GM12878 (cell line): ENCODE data around the gene SMARCA4. TPM values are rescaled to one million over a fixed set of nuclear protein-coding genes. Genes with fewer than 3 reads are reported as not detected.

ENCODE experiments used
- ATAC-seq: fragments of 200-7000 bp; cut with Tn5 transposase; 3 replicates; pipeline ENCODE4 v1.9.1; 2020; ENCODE audit warnings: mild to moderate bottlenecking, moderate library complexity
- BruUV-seq: library from RNA; stranded (reverse); fragments of 400-500 nt; replicated peaks from 2 replicates; lab custom pipeline; 2021; lab: Mats Ljungman, UMichigan
- CTCF ChIA-PET: fragments of 300-600 bp; sonication (Branson Sonifier 250); formaldehyde crosslinking; extraction: SDS; loops from one replicate; lab custom pipeline; 2021; ENCODE audit warnings: inconsistent platforms; lab: Yijun Ruan, JAX
- POLR2A ChIA-PET: fragments of 350-600 bp; formaldehyde crosslinking; extraction: SDS; loops from one replicate; lab custom pipeline; 2021; ENCODE audit warnings: inconsistent platforms; lab: Charles Lee
- RAD21 ChIA-PET: fragments of 300-600 bp; sonication (Branson Sonifier 250); formaldehyde crosslinking; loops from one replicate; lab custom pipeline; 2023; ENCODE audit warnings: antibody characterized with exemption; ENCODE audit not compliant: unreplicated experiment; lab: Charles Lee
- SMC1A ChIA-PET: fragments of 300-600 bp; sonication (Branson Sonifier 250); formaldehyde crosslinking; loops from one replicate; lab custom pipeline; 2023; ENCODE audit not compliant: unreplicated experiment, uncharacterized antibody; lab: Charles Lee
- DNase-seq: peaks from one replicate; pipeline ENCODE4 v3.0.0-alpha.2; 2011; ENCODE audit warnings: low read depth, low spot score
- FAIRE-seq: peaks from 3 replicates; lab custom pipeline; 2011; peaks lifted over from hg19 to GRCh38; lab: Jason Lieb, UNC
- H2AFZ ChIP-seq: 2 replicates; pipeline ENCODE4 v1.6.0; 2011; ENCODE audit warnings: low read depth, low read length, control low read depth; ENCODE audit not compliant: control insufficient read depth
- H3K27ac ChIP-seq: 2 replicates; pipeline ENCODE4 v1.5.1; 2011; ENCODE audit warnings: control low read depth; ENCODE audit not compliant: control insufficient read depth, insufficient read depth
- H3K27me3 ChIP-seq, 2 experiments: replicated peaks in 1 of 2; 2 replicates each; pipeline versions ENCODE4 v1.6.0 to v1.6.1; 2011; ENCODE audit warnings: low read length in 1 of 2; ENCODE audit not compliant: control insufficient read depth in 2 of 2, insufficient read depth in 2 of 2
- H3K36me3 ChIP-seq, 2 experiments: 2 replicates each; pipeline ENCODE4 v1.5.1; 2011; ENCODE audit warnings: low read length in 1 of 2; ENCODE audit not compliant: control insufficient read depth in 2 of 2, insufficient read depth in 2 of 2
- H3K4me1 ChIP-seq: 2 replicates; pipeline ENCODE4 v1.6.1; 2011; ENCODE audit warnings: mild to moderate bottlenecking, low read length, moderate library complexity, mixed read lengths; ENCODE audit not compliant: control insufficient read depth, insufficient read depth
- H3K4me2 ChIP-seq: 2 replicates; pipeline ENCODE4 v1.6.0; 2011; ENCODE audit warnings: control low read depth; ENCODE audit not compliant: control insufficient read depth, insufficient read depth
- H3K4me3 ChIP-seq: fragments of 200-600 bp; sonication (generic); 2 replicates; pipeline ENCODE4 v1.5.1; 2016
- H3K79me2 ChIP-seq: 2 replicates; pipeline ENCODE4 v1.6.0; 2011; ENCODE audit warnings: low read length; ENCODE audit not compliant: control insufficient read depth, insufficient read depth
- H3K9ac ChIP-seq: 2 replicates; pipeline ENCODE4 v1.8.0; 2011; ENCODE audit warnings: low read length, control low read depth, mixed read lengths; ENCODE audit not compliant: control insufficient read depth, insufficient read depth
- H3K9me3 ChIP-seq: replicated peaks from 3 replicates; pipeline ENCODE4 v1.5.1; 2011; ENCODE audit warnings: mild to moderate bottlenecking, low read length; ENCODE audit not compliant: control insufficient read depth, insufficient read depth
- H4K20me1 ChIP-seq: 2 replicates; pipeline ENCODE4 v1.6.0; 2011; ENCODE audit not compliant: control insufficient read depth, insufficient read depth
- ATF2 ChIP-seq: IDR thresholded peaks from 2 replicates; pipeline ENCODE4 v1.6.1; 2012; ENCODE audit warnings: low read length, inconsistent platforms
- CREB1 ChIP-seq: IDR thresholded peaks from 2 replicates; pipeline ENCODE4 v1.6.1; 2012; ENCODE audit warnings: low read depth, mild to moderate bottlenecking, inconsistent platforms
- ETV6 ChIP-seq, 2 experiments: fragments of 450-650 bp in 1 of 2; IDR thresholded peaks in 1 of 2; conservative IDR thresholded peaks in 1 of 2; 2 replicates each; pipeline ENCODE4 v1.6.1; 2014; ENCODE audit warnings: antibody characterized with exemption in 1 of 2, borderline replicate concordance in 1 of 2, low read depth in 1 of 2, mild to moderate bottlenecking in 1 of 2, moderate library complexity in 1 of 2
- HDAC2 ChIP-seq: fragments of 200-600 bp; sonication (generic); IDR thresholded peaks from 2 replicates; pipeline ENCODE4 v1.6.1; 2017
- NR2C2 ChIP-seq: IDR thresholded peaks from 2 replicates; pipeline ENCODE4 v1.6.1; 2011; ENCODE audit warnings: borderline replicate concordance, low read depth; ENCODE audit not compliant: control insufficient read depth, insufficient read length
- PBX3 ChIP-seq: IDR thresholded peaks from 2 replicates; pipeline ENCODE4 v1.6.1; 2011; ENCODE audit warnings: mild to moderate bottlenecking, low read depth, low read length, moderate library complexity; ENCODE audit not compliant: insufficient replicate concordance
- PML ChIP-seq: IDR thresholded peaks from 2 replicates; pipeline ENCODE4 v1.6.1; 2012; ENCODE audit warnings: low read length, inconsistent platforms
- RELB ChIP-seq: fragments of 450-650 bp; IDR thresholded peaks from 2 replicates; pipeline ENCODE4 v1.6.1; 2017; ENCODE audit warnings: low read depth, mild to moderate bottlenecking, moderate library complexity
- RFX5 ChIP-seq: IDR thresholded peaks from 2 replicates; pipeline ENCODE4 v1.6.1; 2011; ENCODE audit warnings: low read depth, low read length, improper control_type of control experiment
- TARDBP ChIP-seq: IDR thresholded peaks from 2 replicates; pipeline ENCODE4 v1.6.1; 2016; ENCODE audit warnings: borderline replicate concordance
- TCF3 ChIP-seq: IDR thresholded peaks from 2 replicates; pipeline ENCODE4 v1.6.1; 2012; ENCODE audit warnings: low read depth, mild to moderate bottlenecking, low read length, borderline replicate concordance; ENCODE audit not compliant: insufficient read depth
- WRNIP1 ChIP-seq: IDR thresholded peaks from 2 replicates; pipeline ENCODE4 v1.6.1; 2011; ENCODE audit warnings: low read depth, low read length, improper control_type of control experiment, borderline replicate concordance
- ZSCAN29 ChIP-seq: fragments of 450-650 bp; IDR thresholded peaks from 2 replicates; pipeline ENCODE4 v1.6.1; 2017; ENCODE audit warnings: mild to moderate bottlenecking, moderate library complexity
- ZZZ3 ChIP-seq: IDR thresholded peaks from 2 replicates; pipeline ENCODE4 v1.6.1; 2011; ENCODE audit warnings: low read depth; ENCODE audit not compliant: control insufficient read depth, insufficient read length
- WGBS: methylation state at CpG from one replicate; pipeline ENCODE4 v1.1.6; 2016; ENCODE audit warnings: low lambda C conversion rate; ENCODE audit not compliant: insufficient replicate concordance, insufficient coverage; ENCODE audit errors: missing lambda C conversion rate; 5-methylcytosine and 5-hydroxymethylcytosine counted together
- in situ Hi-C: fragments of 300-500 bp; cut with MboI; formaldehyde crosslinking; loops from 9 replicates; pipeline ENCODE4 v1.14.3; 2018; ENCODE audit warnings: mixed read lengths
- intact Hi-C: fragments of 100-400 bp; cut with micrococcal nuclease; formaldehyde crosslinking; loops from one replicate; pipeline ENCODE4 v1.14.2; 2022; ENCODE audit not compliant: unreplicated experiment
- polyA plus RNA-seq, 11 experiments: library from polyadenylated mRNA; depleted of rRNA in 4 of 11; unstranded in 6 of 11; stranded (reverse) in 5 of 11; fragments of >200 nt; fragmentation: Nextera tagmentation in 4 of 11; fragmentation: Illumina TruSeq in 1 of 11; extraction: Ambion mirVana in 4 of 11; extraction: Trizol in 1 of 11; gene quantifications; 1 replicate in 1 of 11; 2 replicates in 10 of 11; pipeline versions ENCODE4 v1.2.1 to v1.2.3, GENCODE V29; 2011 to 2016; ENCODE audit warnings: inconsistent platforms in 2 of 11, missing spikeins in 2 of 11, low read depth in 1 of 11
- total RNA-seq, 4 experiments: library from RNA; depleted of rRNA in 3 of 4; stranded (reverse); fragments of >200 nt in 3 of 4; fragmentation: Illumina TruSeq in 1 of 4; extraction: Trizol in 1 of 4; gene quantifications; 2 replicates each; pipeline versions ENCODE4 v1.2.1 to v1.2.3, GENCODE V29; 2013 to 2021

Gene SMARCA4
- total and polyA plus RNA-seq, 10 of the 15 experiments (the other 5 are each of a cell fraction or from before 2014, with no cell fraction given): 22.4 to 175 (median 57.4) TPM

GRCh38 chr19:11054200-11054599, 93.4 kb downstream of the SMARCA4 start:
- H3K79me2 ChIP-seq: no peaks in the 10 kb centered on the region; the same call in 1 of the 2 replicates
- H3K36me3 ChIP-seq: peaks cover 8 to 14% of the 10 kb centered on the region in 2 experiments; a peak in 3 of 4 replicates
- ATAC-seq (no peak), FAIRE-seq (no peak), DNase-seq (no peak)
- H2AFZ ChIP-seq: no peak overlapping the region
- 98% methylated on average over 8 of the region's 8 CpGs for WGBS
- H3K9me3 ChIP-seq: no peaks in the 10 kb centered on the region
- POLR2A ChIA-PET: no interaction called here
- H3K27me3 ChIP-seq: no peaks in the 10 kb centered on the region
- H3K9ac ChIP-seq: no peak overlapping the region
- H3K4me3 ChIP-seq: no peak overlapping the region
- CTCF ChIA-PET: no interaction called here
- SMC1A ChIA-PET: no interaction called here
- H4K20me1 ChIP-seq: no peaks in the 10 kb centered on the region
- TF ChIP-seq PML (no peak), RELB (no peak), HDAC2 (no peak), NR2C2 (no peak), CREB1 (no peak), ZSCAN29 (no peak), RFX5 (no peak), ATF2 (no peak), TARDBP (no peak), WRNIP1 (no peak), ZZZ3 (no peak), PBX3 (no peak), TCF3 (no peak), ETV6 (conservative IDR thresholded peaks at IDR 0.05 in 1 of 2, IDR thresholded peaks at IDR 0.05 in 1 of 2; ENCODE audit: borderline replicate concordance in 1 of 2, low read depth in 1 of 2) (no peak)
- H3K27ac ChIP-seq: no peak overlapping the region
- in situ Hi-C loops (no loop called here), intact Hi-C loops (no loop called here)
- H3K4me2 ChIP-seq: no peak overlapping the region
- H3K4me1 ChIP-seq: peaks cover 24% of the 10 kb centered on the region
- BruUV-seq: no TSS peak
- RAD21 ChIA-PET: no interaction called here
